ENCODE results near the gene GPR119.

DNA sequence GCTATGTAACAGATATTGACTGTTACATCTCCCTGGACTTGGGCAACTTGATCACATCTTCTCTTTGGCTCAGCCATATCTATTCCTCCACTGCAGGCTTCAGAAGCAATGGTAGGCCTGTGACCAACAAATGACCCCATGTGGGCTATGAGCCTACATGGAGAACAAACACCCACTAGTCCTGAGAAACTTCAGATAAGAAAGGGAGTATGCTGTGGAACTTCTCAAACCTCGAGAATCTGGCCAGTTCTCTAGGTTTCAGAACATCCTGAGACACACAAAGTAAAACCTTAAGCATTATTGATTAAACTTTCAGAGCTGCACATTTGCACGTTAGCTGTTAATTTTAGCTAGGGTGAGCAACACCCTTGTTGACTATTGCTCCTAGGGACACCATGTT lies 32.6 kb upstream of the GPR119 start:
- TF ChIP-seq, protein P1, sequence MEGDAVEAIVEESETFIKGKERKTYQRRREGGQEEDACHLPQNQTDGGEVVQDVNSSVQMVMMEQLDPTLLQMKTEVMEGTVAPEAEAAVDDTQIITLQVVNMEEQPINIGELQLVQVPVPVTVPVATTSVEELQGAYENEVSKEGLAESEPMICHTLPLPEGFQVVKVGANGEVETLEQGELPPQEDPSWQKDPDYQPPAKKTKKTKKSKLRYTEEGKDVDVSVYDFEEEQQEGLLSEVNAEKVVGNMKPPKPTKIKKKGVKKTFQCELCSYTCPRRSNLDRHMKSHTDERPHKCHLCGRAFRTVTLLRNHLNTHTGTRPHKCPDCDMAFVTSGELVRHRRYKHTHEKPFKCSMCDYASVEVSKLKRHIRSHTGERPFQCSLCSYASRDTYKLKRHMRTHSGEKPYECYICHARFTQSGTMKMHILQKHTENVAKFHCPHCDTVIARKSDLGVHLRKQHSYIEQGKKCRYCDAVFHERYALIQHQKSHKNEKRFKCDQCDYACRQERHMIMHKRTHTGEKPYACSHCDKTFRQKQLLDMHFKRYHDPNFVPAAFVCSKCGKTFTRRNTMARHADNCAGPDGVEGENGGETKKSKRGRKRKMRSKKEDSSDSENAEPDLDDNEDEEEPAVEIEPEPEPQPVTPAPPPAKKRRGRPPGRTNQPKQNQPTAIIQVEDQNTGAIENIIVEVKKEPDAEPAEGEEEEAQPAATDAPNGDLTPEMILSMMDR (IDR thresholded peaks at IDR 0.05; ENCODE audit: control extremely low read depth in 1 of 3, insufficient read depth in 1 of 3, low read depth in 1 of 3, low read length in 3 of 3): no peak
- TF ChIP-seq, protein P2, sequence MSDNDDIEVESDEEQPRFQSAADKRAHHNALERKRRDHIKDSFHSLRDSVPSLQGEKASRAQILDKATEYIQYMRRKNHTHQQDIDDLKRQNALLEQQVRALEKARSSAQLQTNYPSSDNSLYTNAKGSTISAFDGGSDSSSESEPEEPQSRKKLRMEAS (IDR thresholded peaks at IDR 0.05): no peak
- TF ChIP-seq JUN (IDR thresholded peaks at IDR 0.05; ENCODE audit: low read depth, low read length): no peak
- no peak for TF ChIP-seq SUZ12 (IDR thresholded peaks at IDR 0.05; ENCODE audit: low read length)
- TF ChIP-seq, protein P3, sequence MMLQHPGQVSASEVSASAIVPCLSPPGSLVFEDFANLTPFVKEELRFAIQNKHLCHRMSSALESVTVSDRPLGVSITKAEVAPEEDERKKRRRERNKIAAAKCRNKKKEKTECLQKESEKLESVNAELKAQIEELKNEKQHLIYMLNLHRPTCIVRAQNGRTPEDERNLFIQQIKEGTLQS (IDR thresholded peaks at IDR 0.05; ENCODE audit: insufficient read depth, low read depth, low read length): no peak
- no peak for TF ChIP-seq EGR1 (IDR thresholded peaks at IDR 0.05; ENCODE audit: borderline replicate concordance, low read depth, low read length)
- no peak for TF ChIP-seq POLR2A (IDR thresholded peaks at IDR 0.05; ENCODE audit: control extremely low read depth in 1 of 2, low read depth in 2 of 2, low read length in 2 of 2)
- TF ChIP-seq GABPA (IDR thresholded peaks at IDR 0.05; ENCODE audit: borderline replicate concordance, insufficient read depth, low read length): no peak
- TF ChIP-seq SP2 (IDR thresholded peaks at IDR 0.05; ENCODE audit: low read length): no peak
- no peak for TF ChIP-seq RAD21 (IDR thresholded peaks at IDR 0.05 in 1 of 2, conservative IDR thresholded peaks at IDR 0.05 in 1 of 2; ENCODE audit: low read depth in 2 of 2, low read length in 2 of 2)
- no peak for TF ChIP-seq TAF1 (IDR thresholded peaks at IDR 0.05; ENCODE audit: low read depth, low read length)
- TF ChIP-seq POLR2AphosphoS5 (IDR thresholded peaks at IDR 0.05; ENCODE audit: low read depth, low read length): no peak
- TF ChIP-seq, protein P4, sequence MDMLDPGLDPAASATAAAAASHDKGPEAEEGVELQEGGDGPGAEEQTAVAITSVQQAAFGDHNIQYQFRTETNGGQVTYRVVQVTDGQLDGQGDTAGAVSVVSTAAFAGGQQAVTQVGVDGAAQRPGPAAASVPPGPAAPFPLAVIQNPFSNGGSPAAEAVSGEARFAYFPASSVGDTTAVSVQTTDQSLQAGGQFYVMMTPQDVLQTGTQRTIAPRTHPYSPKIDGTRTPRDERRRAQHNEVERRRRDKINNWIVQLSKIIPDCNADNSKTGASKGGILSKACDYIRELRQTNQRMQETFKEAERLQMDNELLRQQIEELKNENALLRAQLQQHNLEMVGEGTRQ (IDR thresholded peaks at IDR 0.05; ENCODE audit: low read length): no peak
- TF ChIP-seq CEBPB (IDR thresholded peaks at IDR 0.05; ENCODE audit: low read depth, low read length): no peak
